GM23338 (cell line): ENCODE results near the gene GRIA2. TPM values are rescaled to one million over a fixed set of nuclear protein-coding genes. Genes with fewer than 3 reads are reported as not detected.
"Not testable (repeated sequence)": the region's sequence is repeated elsewhere in the genome, so short reads cannot be mapped to it uniquely, and the experiment has no call there.

Experiments used
- ATAC-seq: fragments of 200-7000 bp; cut with Tn5 transposase; 3 replicates; pipeline ENCODE4 v1.9.1; 2020
- DNase-seq: peaks from one replicate; pipeline ENCODE4 v3.0.0-alpha.2; 2015; ENCODE audit warnings: low spot score
- H2AFZ ChIP-seq: fragments of 200-600 bp; sonication (generic); 2 replicates; pipeline ENCODE4 v1.8.0; 2016; ENCODE audit warnings: antibody characterized with exemption, mild to moderate bottlenecking, moderate library complexity
- H3F3A ChIP-seq: fragments of 200-600 bp; sonication (generic); replicated peaks from 2 replicates; pipeline ENCODE4 v1.8.0; 2017; ENCODE audit warnings: antibody characterized with exemption, mixed run types, low read depth
- H3K27ac ChIP-seq: fragments of 200-600 bp; sonication (generic); 2 replicates; pipeline ENCODE4 v1.6.1; 2016; ENCODE audit warnings: low read depth
- H3K27me3 ChIP-seq: fragments of 200-600 bp; sonication (generic); 2 replicates; pipeline ENCODE4 v1.8.0; 2016; ENCODE audit warnings: mild to moderate bottlenecking, mixed run types, moderate library complexity; ENCODE audit not compliant: insufficient read depth
- H3K36me3 ChIP-seq: fragments of 200-600 bp; sonication (generic); 2 replicates; pipeline ENCODE4 v1.8.0; 2016; ENCODE audit warnings: mild to moderate bottlenecking; ENCODE audit not compliant: insufficient read depth
- H3K4me1 ChIP-seq: fragments of 200-600 bp; sonication (generic); 2 replicates; pipeline ENCODE4 v1.8.0; 2016; ENCODE audit warnings: mild to moderate bottlenecking, moderate library complexity; ENCODE audit not compliant: insufficient read depth
- H3K4me2 ChIP-seq: fragments of 200-600 bp; sonication (generic); 2 replicates; pipeline ENCODE4 v1.7.1; 2017; ENCODE audit warnings: mixed run types
- H3K4me3 ChIP-seq: fragments of 200-600 bp; sonication (generic); 2 replicates; pipeline ENCODE4 v1.6.1; 2016; ENCODE audit warnings: mixed run types
- H3K79me2 ChIP-seq: fragments of 200-600 bp; sonication (generic); replicated peaks from 2 replicates; pipeline ENCODE4 v1.8.0; 2017; ENCODE audit warnings: mild to moderate bottlenecking; ENCODE audit not compliant: insufficient read depth
- H3K9me2 ChIP-seq: fragments of 200-600 bp; sonication (generic); 2 replicates; pipeline ENCODE4 v1.8.0; 2017; ENCODE audit not compliant: insufficient read depth
- H4K20me1 ChIP-seq: fragments of 200-600 bp; sonication (generic); replicated peaks from 2 replicates; pipeline ENCODE4 v1.8.0; 2017; ENCODE audit warnings: mild to moderate bottlenecking; ENCODE audit not compliant: insufficient read depth
- H3K27ac Mint-ChIP-seq: 2 replicates; pipeline ENCODE4 v1.8.0; 2020; ENCODE audit warnings: inconsistent platforms, mild to moderate bottlenecking, moderate library complexity, mixed read lengths
- H3K27me3 Mint-ChIP-seq: 3 replicates; pipeline ENCODE4 v1.8.0; 2022; ENCODE audit warnings: low read depth, mild to moderate bottlenecking, moderate library complexity, mixed read lengths, inconsistent platforms; ENCODE audit not compliant: insufficient read depth, poor library complexity
- H3K36me3 Mint-ChIP-seq: 3 replicates; pipeline ENCODE4 v1.8.0; 2021; ENCODE audit warnings: low read depth, mild to moderate bottlenecking, inconsistent platforms, moderate library complexity, mixed read lengths
- H3K4me1 Mint-ChIP-seq: 3 replicates; pipeline ENCODE4 v1.8.0; 2020; ENCODE audit warnings: mild to moderate bottlenecking, inconsistent platforms, mixed read lengths
- H3K4me3 Mint-ChIP-seq: 3 replicates; pipeline ENCODE4 v1.8.0; 2021; ENCODE audit warnings: moderate library complexity, mild to moderate bottlenecking, inconsistent platforms, mixed read lengths
- H3K9me3 Mint-ChIP-seq: 3 replicates; pipeline ENCODE4 v1.8.0; 2020; ENCODE audit warnings: moderate library complexity, mild to moderate bottlenecking, inconsistent platforms, mixed read lengths
- CREB1 ChIP-seq: fragments of 250-450 bp; sonication (Bioruptor Pico); IDR thresholded peaks from 2 replicates; pipeline ENCODE4 v1.5.0; 2020; ENCODE audit warnings: low read depth, mild to moderate bottlenecking, moderate library complexity
- ETS1 ChIP-seq: IDR thresholded peaks from 2 replicates; pipeline ENCODE4 v1.6.1; 2016; ENCODE audit warnings: antibody characterized with exemption
- JUNB ChIP-seq: IDR thresholded peaks from one replicate; pipeline ENCODE4 v1.6.1; 2016; ENCODE audit warnings: antibody characterized with exemption; ENCODE audit not compliant: unreplicated experiment
- NANOG ChIP-seq: IDR thresholded peaks from 2 replicates; pipeline ENCODE4 v1.6.1; 2016; ENCODE audit warnings: antibody characterized with exemption, borderline replicate concordance
- POLR2AphosphoS5 ChIP-seq: IDR thresholded peaks from 2 replicates; pipeline ENCODE4 v1.6.1; 2016; ENCODE audit warnings: antibody characterized with exemption, low read depth
- STAT1 ChIP-seq: IDR thresholded peaks from one replicate; pipeline ENCODE4 v1.6.1; 2016; ENCODE audit warnings: antibody characterized with exemption; ENCODE audit not compliant: unreplicated experiment
- ZNF114 ChIP-seq: fragments of 250-450 bp; sonication (Bioruptor Pico); IDR thresholded peaks from 2 replicates; pipeline ENCODE4 v1.5.0; 2020; ENCODE audit warnings: mild to moderate bottlenecking, moderate library complexity
- ZNF331 ChIP-seq: fragments of 250-450 bp; sonication (Bioruptor Pico); IDR thresholded peaks from 2 replicates; pipeline ENCODE4 v1.5.0; 2020; ENCODE audit warnings: low read depth, mild to moderate bottlenecking, moderate library complexity
- ZNF462 ChIP-seq: fragments of 250-450 bp; sonication (Bioruptor Pico); IDR thresholded peaks from 2 replicates; pipeline ENCODE4 v1.5.0; 2020; ENCODE audit warnings: mild to moderate bottlenecking, moderate library complexity
- polyA plus RNA-seq: library from polyadenylated mRNA; unstranded; fragments of >200 nt; fragmentation: Nextera tagmentation; extraction: Ambion mirVana; gene quantifications from 2 replicates; pipeline ENCODE4 v1.2.1, GENCODE V29; 2016
- total RNA-seq: library from RNA; depleted of rRNA; stranded (reverse); fragments of >200 nt; shearing (Covaris generic); gene quantifications from 2 replicates; pipeline ENCODE4 v1.2.3, GENCODE V29; 2014

GRIA2 gene
- total and polyA plus RNA-seq, 2 experiments from 2014 or later = not detected

- H3K4me2 ChIP-seq, H2AFZ ChIP-seq, H3K27ac Mint-ChIP-seq, H3K27me3 Mint-ChIP-seq, H3K36me3 ChIP-seq, H4K20me1 ChIP-seq, H3K27me3 ChIP-seq, H3K9me2 ChIP-seq, H3K27ac ChIP-seq, H3F3A ChIP-seq, H3K4me1 Mint-ChIP-seq, H3K4me3 Mint-ChIP-seq, H3K4me1 ChIP-seq, ATAC-seq, H3K79me2 ChIP-seq, H3K4me3 ChIP-seq: not testable (repeated sequence)
- H3K36me3 Mint-ChIP-seq = peaks cover 19% of the 10 kb centered on the region
- peaks cover 33% of the 10 kb centered on the region for H3K9me3 Mint-ChIP-seq
- DNase-seq = peak; percentile 27
Observed at GRCh38 chr4:157258165-157258564, 37.6 kb downstream of the GRIA2 start.

- TF ChIP-seq NANOG (no peak), CREB1 (CRISPR knock-in tag) (no peak), ZNF114 (CRISPR knock-in tag) (no peak)
- no peak overlapping the region for H2AFZ ChIP-seq
- no peaks in the 10 kb centered on the region for H3K27me3 ChIP-seq
- Mint-ChIP-seq H3K4me1 (no peaks in the 10 kb centered on the region; the same call in 1 of the 3 replicates), H3K36me3 (0 out of 3 replicates have a peak, but pooled peaks cover 2% of the 10 kb centered on the region), H3K9me3 (peaks cover 7% of the 10 kb centered on the region; the same call in 2 of the 3 replicates), H3K27ac (no peak overlapping the region), H3K4me3 (no peak overlapping the region), H3K27me3 (peaks cover 3% of the 10 kb centered on the region)
- no peak overlapping the region for H3K4me2 ChIP-seq
- no peaks in the 10 kb centered on the region for H3K4me1 ChIP-seq
- H3F3A ChIP-seq = no peaks in the 10 kb centered on the region
- peaks cover 3% of the 10 kb centered on the region for H3K9me2 ChIP-seq
- no peaks in the 10 kb centered on the region for H3K79me2 ChIP-seq
- H3K4me3 ChIP-seq = no peak overlapping the region
- H4K20me1 ChIP-seq = no peaks in the 10 kb centered on the region
- no peaks in the 10 kb centered on the region for H3K36me3 ChIP-seq
- ATAC-seq = peak; percentile 52; the same call in 2 of the 3 replicates
- DNase-seq = peak; percentile 38
- H3K27ac ChIP-seq = no peak overlapping the region
Observed at GRCh38 chr4:157265281-157265680, 44.8 kb downstream of the GRIA2 start.

- Histone ChIP-seq H3K36me3 (no peaks in the 10 kb centered on the region), H3K27ac (no peak overlapping the region), H3K9me2 (peaks cover 3% of the 10 kb centered on the region), H3K4me2 (no peak overlapping the region), H3K4me1 (no peaks in the 10 kb centered on the region), H3K79me2 (no peaks in the 10 kb centered on the region), H4K20me1 (no peaks in the 10 kb centered on the region), H2AFZ (no peak overlapping the region), H3F3A (no peaks in the 10 kb centered on the region), H3K27me3 (no peaks in the 10 kb centered on the region), H3K4me3 (no peak overlapping the region)
- H3K27me3 Mint-ChIP-seq = peaks cover 9% of the 10 kb centered on the region
- H3K36me3 Mint-ChIP-seq = no peaks in the 10 kb centered on the region
- no peak overlapping the region for H3K4me3 Mint-ChIP-seq
- no peak for TF ChIP-seq ZNF331
- TF ChIP-seq ETS1 = no peak
- no peak for TF ChIP-seq ZNF462 (CRISPR knock-in tag)
- TF ChIP-seq JUNB = no peak
- TF ChIP-seq STAT1 = no peak
- TF ChIP-seq POLR2AphosphoS5 = no peak
- no peak for TF ChIP-seq CREB1 (CRISPR knock-in tag)
- ATAC-seq = peak; percentile 54
- peaks cover 4% of the 10 kb centered on the region; the same call in 1 of the 3 replicates for H3K9me3 Mint-ChIP-seq
- peaks cover 6% of the 10 kb centered on the region; the same call in 2 of the 3 replicates for H3K4me1 Mint-ChIP-seq
- no peak overlapping the region for H3K27ac Mint-ChIP-seq
- peak; percentile 28 for DNase-seq
Observed at GRCh38 chr4:157270108-157270507, 49.6 kb downstream of the GRIA2 start.
